GM18526 (cell line): ENCODE results near the gene KIF20A.
A peak's percentile ranks its signal among the peaks of the same experiment; 100 is the strongest.

Experiments used
- POLR2A ChIP-seq: IDR thresholded peaks from 3 replicates; pipeline ENCODE4 v1.6.1; 2011; ENCODE audit not compliant: insufficient read length; ENCODE audit errors: extremely low read depth

Gene KIF20A

DNA sequence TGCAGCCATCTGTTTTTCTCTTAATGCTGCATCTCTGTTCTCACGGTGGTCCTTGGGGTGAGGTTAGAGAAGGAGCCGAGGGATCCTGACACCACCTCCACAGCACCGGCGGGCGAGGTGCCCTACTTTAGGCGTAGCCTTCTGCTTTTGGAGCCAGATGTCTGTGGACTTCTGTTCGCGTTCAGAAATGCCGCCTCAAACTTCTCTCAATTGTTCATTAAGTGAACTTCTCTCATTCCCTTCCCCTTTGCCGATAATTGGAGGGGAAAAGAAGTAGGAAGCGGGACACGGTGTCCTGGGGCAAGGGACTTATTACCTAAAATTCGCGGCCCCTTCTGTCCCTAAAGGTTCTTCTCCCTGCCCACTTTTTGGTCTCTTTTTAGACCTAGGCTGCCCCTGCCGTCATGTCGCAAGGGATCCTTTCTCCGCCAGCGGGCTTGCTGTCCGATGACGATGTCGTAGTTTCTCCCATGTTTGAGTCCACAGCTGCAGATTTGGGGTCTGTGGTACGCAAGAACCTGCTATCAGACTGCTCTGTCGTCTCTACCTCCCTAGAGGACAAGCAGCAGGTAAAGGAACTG lies 455 bp downstream of the KIF20A start:
- TF ChIP-seq POLR2A, result no peak

- no peak for TF ChIP-seq POLR2A
Observed at GRCh38 chr5:138180183-138180782, 1.4 kb downstream of the KIF20A start.

- no peak for TF ChIP-seq POLR2A
Observed at GRCh38 chr5:138180841-138181240, 1.9 kb downstream of the KIF20A start.

DNA sequence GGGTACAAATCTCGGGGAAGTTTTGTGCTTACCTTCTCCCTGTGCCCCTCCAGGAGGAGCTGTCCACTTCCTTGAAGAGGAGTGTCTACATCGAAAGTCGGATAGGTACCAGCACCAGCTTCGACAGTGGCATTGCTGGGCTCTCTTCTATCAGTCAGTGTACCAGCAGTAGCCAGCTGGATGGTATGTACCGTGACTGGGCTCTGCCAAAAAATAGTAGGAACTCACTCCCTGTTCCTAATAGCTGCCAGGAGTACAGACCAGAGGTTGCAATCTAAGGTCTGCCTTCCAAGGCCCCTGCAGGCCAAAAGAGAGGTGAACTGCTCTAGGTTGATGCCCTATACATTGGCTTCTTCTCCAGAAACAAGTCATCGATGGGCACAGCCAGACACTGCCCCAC lies 3.9 kb downstream of the KIF20A start:
- no peak for TF ChIP-seq POLR2A

DNA sequence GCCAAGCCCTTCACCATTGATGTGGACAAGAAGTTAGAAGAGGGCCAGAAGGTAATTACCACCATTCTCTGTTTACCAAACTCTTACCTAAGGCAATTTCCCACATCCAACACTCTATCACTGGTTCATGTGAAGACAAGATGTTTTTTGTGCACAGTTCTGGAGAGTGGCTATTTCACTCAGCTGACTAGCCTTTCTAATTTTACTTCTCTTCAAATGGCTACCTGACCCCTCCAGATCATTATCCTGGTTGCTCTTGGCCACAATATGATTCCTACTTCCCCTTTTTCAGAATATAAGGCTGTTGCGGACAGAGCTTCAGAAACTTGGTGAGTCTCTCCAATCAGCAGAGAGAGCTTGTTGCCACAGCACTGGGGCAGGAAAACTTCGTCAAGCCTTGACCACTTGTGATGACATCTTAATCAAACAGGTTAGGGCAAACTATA lies 7.1 kb downstream of the KIF20A start:
- TF ChIP-seq POLR2A, result no peak

DNA sequence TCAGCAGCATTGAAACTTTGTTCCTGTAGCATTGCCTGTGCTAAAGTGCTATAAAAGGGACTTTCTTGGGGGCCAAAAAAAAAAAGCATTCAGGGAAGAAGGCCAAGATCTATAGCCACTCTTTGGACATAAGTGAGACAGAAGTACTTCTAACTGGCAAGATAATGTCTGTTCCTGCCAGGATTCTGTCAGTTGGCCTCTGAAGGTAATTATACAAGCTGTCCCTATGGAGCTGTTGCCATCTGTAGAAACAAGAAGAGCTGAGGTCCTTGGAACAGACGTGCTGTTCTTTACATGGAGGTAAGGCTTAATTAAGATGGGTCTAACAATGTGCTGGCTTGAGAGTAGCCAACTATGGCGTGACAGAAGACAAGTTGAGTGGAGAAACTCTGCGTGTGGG lies 9.7 kb downstream of the KIF20A start:
- TF ChIP-seq POLR2A, result no peak

GRCh38 chr5:138192826-138193225 lies 13.9 kb downstream of the KIF20A start:
- no peak for TF ChIP-seq POLR2A

DNA sequence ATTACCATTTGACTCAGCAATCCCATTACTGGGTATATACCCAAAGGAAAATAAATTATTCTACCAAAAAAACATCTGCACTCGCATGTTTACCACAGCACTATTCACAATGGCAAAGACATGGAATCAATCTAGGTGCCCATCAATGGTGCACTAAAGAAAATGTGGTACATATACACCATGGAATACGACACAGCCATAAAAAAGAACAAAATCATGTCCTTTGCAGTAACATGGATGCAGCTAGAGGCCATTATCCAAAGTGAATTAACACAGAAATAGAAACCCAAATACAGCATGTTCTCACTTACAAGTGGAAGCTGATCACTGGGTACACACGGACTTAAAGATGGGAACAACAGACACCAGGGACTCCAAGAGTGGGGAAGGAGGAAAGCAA lies 32.1 kb downstream of the KIF20A start:
- no peak for TF ChIP-seq POLR2A

DNA sequence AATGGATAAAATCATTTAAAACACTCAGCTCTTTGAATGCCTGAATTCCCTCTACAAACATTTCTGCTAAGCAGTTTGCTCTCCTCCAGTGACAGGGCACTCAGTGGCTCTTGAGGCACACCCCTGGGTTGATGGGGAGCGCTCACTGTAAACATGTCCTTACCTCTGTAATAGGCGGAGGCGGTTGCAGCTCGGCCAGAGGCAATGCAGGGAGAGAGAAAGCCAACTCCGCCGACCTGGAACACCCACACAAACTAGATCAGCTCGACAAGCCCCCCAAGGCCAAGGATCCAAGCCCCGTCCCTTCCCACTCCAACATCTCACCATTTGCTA lies 33.9 kb downstream of the KIF20A start:
- no peak for TF ChIP-seq POLR2A

DNA sequence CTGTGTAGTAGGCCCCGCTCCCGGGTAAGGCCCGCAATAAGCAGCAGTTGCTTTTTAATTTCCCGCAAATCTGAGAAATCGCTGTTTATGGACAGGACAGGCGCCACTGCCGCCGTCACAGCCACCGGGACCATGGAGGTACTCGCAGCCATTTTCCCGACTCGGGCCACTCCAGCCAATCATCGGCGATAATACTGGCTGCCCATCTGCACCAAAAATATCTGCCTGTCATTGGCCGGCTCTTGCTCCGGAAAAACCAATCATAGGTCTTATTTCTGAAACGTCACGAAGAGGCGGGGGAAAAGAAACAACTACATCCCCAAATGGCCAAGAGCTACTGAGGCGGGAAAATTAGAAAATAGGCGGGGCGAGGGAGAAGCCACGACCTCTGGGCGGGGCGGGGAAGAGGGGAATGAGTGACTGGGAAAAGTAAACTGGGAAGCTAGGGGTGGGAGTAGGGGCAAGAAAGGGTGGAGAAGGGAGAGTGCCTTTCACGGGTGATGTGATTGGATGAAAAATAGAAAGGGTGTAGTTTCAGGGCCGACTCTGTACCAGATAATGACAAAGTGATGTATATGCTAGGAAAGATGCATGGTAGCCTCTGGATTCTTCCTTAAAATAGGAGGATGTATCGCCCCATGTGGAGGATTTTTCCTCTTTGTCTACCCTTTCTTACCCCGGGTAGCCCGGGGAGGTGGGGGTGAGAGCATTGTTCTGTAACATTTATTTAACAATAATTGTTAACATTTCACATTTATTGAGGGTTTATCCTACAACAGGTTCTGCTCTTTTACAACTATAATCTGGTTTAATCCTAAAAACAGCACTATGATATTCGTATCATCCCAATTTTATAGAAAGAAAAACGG lies 34.5 kb downstream of the KIF20A start, which contains the start of gene CDC23:
Gene CDC23 (minus strand): TSS at position 163 of the 869 bp plus-strand sequence. CDS start 11 bp downstream, at position 152.
- peak; percentile 81 for TF ChIP-seq POLR2A

- TF ChIP-seq POLR2A, result no peak
Observed at GRCh38 chr5:138216799-138217198, 37.9 kb downstream of the KIF20A start.

GRCh38 chr5:138223532-138223931 lies 44.6 kb downstream of the KIF20A start:
- no peak for TF ChIP-seq POLR2A

- no peak for TF ChIP-seq POLR2A
Observed at GRCh38 chr5:138224712-138225111, 45.8 kb downstream of the KIF20A start.

- TF ChIP-seq POLR2A, result no peak
Observed at GRCh38 chr5:138226910-138227309, 48.0 kb downstream of the KIF20A start.

DNA sequence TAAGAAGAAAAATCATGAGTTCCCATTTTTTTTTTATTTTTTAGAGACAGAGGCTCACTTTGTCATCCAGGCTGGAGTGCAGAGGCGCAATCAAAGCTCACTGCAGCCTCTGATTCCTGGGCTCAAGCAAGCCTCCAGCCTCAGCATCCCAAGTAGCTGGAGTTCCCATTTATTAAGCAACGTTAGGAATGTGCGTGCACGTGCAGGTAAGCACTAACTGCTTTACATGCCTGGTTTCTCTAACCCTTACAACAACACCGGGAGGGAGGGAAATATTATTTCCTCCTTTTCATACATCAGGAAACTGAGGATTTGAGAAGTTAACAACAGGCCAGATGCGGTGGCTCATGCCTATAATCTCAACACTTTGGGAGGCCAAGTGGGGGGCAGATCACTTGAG lies 50.5 kb downstream of the KIF20A start:
- TF ChIP-seq POLR2A, result no peak

DNA sequence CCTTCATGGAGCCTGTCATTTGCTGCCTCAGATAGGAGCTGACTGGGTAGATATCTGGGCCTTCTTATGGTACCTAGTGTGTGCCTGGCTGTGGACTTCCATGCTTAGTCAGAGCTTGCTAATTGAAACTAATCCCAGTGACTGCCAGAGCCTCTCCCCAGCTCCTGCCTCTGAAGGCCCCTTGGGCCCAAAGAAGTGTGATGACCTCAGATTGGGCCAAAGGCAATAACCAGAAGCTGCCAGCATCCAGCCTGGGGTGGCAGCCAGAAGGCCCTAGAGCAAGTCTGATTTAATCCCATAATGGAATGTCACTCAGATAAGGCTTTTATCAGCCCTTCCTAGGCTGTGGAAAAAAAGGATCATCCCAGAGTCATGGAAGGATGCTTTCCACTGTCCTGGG lies 51.3 kb downstream of the KIF20A start:
- no peak for TF ChIP-seq POLR2A
